ENCODE data around the gene SLC41A2. TPM values are rescaled to one million over a fixed set of nuclear protein-coding genes. Genes with fewer than 3 reads are reported as not detected.

Gene SLC41A2
- total RNA-seq, 1 experiment from 2014 or later: 27.3 TPM

GRCh38 chr12:104999347-104999685, 41.2 kb upstream of the SLC41A2 start:
- ChIA-PET POLR2A (no interaction called here), CTCF (no interaction called here)
- TF ChIP-seq CTCF (IDR thresholded peaks at IDR 0.05): no peak
- TF ChIP-seq REST (IDR thresholded peaks at IDR 0.05; ENCODE audit: insufficient read depth in 1 of 2, low read depth in 2 of 2, low read length in 1 of 2): no peak
- no peak for TF ChIP-seq TCF7L2 (IDR thresholded peaks at IDR 0.05; ENCODE audit: low read depth, low read length)
- no peak for TF ChIP-seq POLR2AphosphoS5 (IDR thresholded peaks at IDR 0.05; ENCODE audit: low read depth, low read length)
- TF ChIP-seq SIN3A (IDR thresholded peaks at IDR 0.05; ENCODE audit: borderline replicate concordance, insufficient read depth, low read depth, low read length): no peak
- H3K9me3 ChIP-seq (ENCODE audit: control insufficient read depth, insufficient read depth, low read depth, low read length): no peaks in the 10 kb centered on the region
- no peaks in the 10 kb centered on the region for H3K4me1 ChIP-seq (ENCODE audit: control insufficient read depth, insufficient read depth, low read length)
- peaks cover 22% of the 10 kb centered on the region for H3K36me3 ChIP-seq (ENCODE audit: control insufficient read depth, insufficient read depth, low read length)
- no TSS peak for BruUV-seq (replicated peaks)
- H3K27me3 ChIP-seq (ENCODE audit: control insufficient read depth, insufficient read depth, low read length): no peaks in the 10 kb centered on the region
- intact Hi-C loops (cut with micrococcal nuclease; ENCODE audit: unreplicated experiment): no loop called here
- ATAC-seq: no peak
- DNase-seq (ENCODE audit: low read depth, low spot score): no peak
- in situ Hi-C loops (cut with HindIII; ENCODE audit: low pct_unique_long_range_greater_than_20kb, low sequenced_read_pairs): no loop called here
- H3K4me3 ChIP-seq (ENCODE audit: low read depth in 2 of 2, low read length in 2 of 2): no peak overlapping the region
- H3K27ac ChIP-seq (ENCODE audit: low read length): no peak overlapping the region

GRCh38 chr12:104998423-104999346, 40.6 kb upstream of the SLC41A2 start:
- Histone ChIP-seq H3K27ac (ENCODE audit: low read length) (no peak overlapping the region), H3K4me3 (ENCODE audit: low read depth in 2 of 2, low read length in 2 of 2) (no peak overlapping the region), H3K27me3 (ENCODE audit: control insufficient read depth, insufficient read depth, low read length) (no peaks in the 10 kb centered on the region), H3K9me3 (ENCODE audit: control insufficient read depth, insufficient read depth, low read depth, low read length) (no peaks in the 10 kb centered on the region), H3K4me1 (ENCODE audit: control insufficient read depth, insufficient read depth, low read length) (no peaks in the 10 kb centered on the region), H3K36me3 (ENCODE audit: control insufficient read depth, insufficient read depth, low read length) (peaks cover 23% of the 10 kb centered on the region)
- DNase-seq (ENCODE audit: low read depth, low spot score) (no peak), ATAC-seq (no peak)
- intact Hi-C loops (cut with micrococcal nuclease; ENCODE audit: unreplicated experiment): no loop called here
- TF ChIP-seq POLR2AphosphoS5 (IDR thresholded peaks at IDR 0.05; ENCODE audit: low read depth, low read length) (no peak), SIN3A (IDR thresholded peaks at IDR 0.05; ENCODE audit: borderline replicate concordance, insufficient read depth, low read depth, low read length) (no peak), TCF7L2 (IDR thresholded peaks at IDR 0.05; ENCODE audit: low read depth, low read length) (no peak), REST (IDR thresholded peaks at IDR 0.05; ENCODE audit: insufficient read depth in 1 of 2, low read depth in 2 of 2, low read length in 1 of 2) (no peak), CTCF (IDR thresholded peaks at IDR 0.05) (no peak)
- no TSS peak for BruUV-seq (replicated peaks)
- in situ Hi-C loops (cut with HindIII; ENCODE audit: low pct_unique_long_range_greater_than_20kb, low sequenced_read_pairs): no loop called here
- POLR2A ChIA-PET: no interaction called here
- CTCF ChIA-PET: no interaction called here

All from Panc1 (cell line).